HG03460 (cell line): ENCODE data around the gene TRMT1L.
A peak's percentile ranks its signal among the peaks of the same experiment; 100 is the strongest.
"Not testable (repeated sequence)": the region's sequence is repeated elsewhere in the genome, so short reads cannot be mapped to it uniquely, and the experiment has no call there.

ENCODE experiments used
- ATAC-seq: cut with Tn5 transposase; IDR thresholded peaks from one replicate; pipeline ENCODE4 v1.9.1; 2021; ENCODE audit not compliant: unreplicated experiment

Gene TRMT1L, protein sequence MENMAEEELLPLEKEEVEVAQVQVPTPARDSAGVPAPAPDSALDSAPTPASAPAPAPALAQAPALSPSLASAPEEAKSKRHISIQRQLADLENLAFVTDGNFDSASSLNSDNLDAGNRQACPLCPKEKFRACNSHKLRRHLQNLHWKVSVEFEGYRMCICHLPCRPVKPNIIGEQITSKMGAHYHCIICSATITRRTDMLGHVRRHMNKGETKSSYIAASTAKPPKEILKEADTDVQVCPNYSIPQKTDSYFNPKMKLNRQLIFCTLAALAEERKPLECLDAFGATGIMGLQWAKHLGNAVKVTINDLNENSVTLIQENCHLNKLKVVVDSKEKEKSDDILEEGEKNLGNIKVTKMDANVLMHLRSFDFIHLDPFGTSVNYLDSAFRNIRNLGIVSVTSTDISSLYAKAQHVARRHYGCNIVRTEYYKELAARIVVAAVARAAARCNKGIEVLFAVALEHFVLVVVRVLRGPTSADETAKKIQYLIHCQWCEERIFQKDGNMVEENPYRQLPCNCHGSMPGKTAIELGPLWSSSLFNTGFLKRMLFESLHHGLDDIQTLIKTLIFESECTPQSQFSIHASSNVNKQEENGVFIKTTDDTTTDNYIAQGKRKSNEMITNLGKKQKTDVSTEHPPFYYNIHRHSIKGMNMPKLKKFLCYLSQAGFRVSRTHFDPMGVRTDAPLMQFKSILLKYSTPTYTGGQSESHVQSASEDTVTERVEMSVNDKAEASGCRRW

DNA sequence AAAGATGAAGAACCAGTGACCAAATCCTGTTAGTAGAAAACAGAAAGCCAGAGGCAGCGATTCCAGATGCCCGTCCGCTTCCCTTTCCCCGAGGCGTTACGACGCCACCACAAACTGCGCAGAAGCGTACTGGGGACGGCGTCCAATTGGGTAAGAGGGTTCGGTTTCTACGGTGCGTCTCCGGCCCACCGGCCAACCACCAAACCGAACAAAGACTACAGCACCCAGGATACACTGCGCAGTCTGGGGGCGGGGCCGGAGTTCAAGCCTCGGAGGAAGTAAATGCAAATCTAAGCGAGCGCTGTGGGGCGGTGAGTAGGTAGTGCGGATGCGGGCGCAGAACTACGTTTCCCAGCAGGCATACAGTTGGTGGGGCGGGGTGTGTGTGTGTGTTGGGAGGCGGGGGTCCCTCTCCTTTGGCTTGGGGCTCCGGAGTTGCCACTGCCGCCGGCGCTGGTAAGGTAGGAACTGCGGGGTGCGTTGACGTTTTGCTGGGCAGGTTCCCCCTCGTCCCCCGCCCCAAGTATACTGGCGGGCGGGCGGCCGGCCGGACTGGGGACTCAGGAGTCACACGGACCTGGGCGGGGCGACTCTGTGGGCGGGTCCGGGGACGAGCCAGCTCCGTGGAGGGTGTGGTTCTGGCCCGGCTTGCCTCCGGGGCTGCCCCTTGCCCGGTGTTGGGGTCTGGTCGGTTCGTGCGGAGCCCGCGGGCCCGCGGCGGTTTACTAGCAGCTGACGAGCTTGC lies at the start of gene TRMT1L, which contains the start of gene SWT1:
TRMT1L (minus strand) TSS at position 100 of the 745 bp plus-strand sequence. CDS start 241 bp downstream, outside the sequence.
SWT1 (plus strand) TSS at position 314 of the 745 bp plus-strand sequence. CDS start 3,675 bp downstream, outside the sequence.
- peak; percentile 91 for ATAC-seq

DNA sequence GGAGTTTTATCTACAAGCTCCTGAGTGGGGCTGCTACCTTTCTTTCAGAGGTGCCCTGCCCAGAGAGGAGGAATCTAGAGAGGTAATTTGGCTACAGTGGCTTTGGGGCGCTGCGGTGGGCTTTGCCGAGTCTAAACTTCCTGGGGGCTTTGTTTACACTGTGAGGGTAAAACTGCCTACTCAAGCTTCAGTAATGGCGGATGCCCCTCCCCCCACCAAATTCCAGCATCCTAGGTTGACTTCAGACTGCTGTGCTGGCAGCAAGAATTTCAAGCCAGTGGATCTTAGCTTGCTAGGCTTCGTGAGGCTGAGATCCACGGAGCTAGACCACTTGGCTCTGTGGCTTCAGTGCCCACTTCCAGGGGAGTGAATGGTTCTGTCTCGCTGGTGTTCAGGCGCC lies 44.1 kb upstream of the TRMT1L start:
- ATAC-seq = no peak

DNA sequence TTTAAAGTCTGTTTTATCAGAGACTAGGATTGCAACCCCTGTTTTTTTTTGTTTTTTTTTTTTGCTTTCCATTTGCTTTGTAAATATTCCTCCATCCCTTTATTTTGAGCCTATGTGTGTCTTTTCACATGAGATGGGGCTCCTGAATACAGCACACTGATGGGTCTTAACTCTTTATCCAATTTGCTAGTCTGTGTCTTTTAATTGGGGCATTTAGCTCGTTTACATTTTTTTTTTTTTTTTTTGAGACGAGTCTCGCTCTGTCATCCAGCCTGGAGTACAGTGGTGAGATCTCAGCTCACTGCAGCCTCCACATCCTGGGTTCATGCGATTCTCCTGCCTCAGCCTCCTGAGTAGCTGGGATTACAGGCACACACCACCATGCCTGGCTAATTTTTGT lies 42.0 kb upstream of the TRMT1L start:
- ATAC-seq = not testable (repeated sequence)

DNA sequence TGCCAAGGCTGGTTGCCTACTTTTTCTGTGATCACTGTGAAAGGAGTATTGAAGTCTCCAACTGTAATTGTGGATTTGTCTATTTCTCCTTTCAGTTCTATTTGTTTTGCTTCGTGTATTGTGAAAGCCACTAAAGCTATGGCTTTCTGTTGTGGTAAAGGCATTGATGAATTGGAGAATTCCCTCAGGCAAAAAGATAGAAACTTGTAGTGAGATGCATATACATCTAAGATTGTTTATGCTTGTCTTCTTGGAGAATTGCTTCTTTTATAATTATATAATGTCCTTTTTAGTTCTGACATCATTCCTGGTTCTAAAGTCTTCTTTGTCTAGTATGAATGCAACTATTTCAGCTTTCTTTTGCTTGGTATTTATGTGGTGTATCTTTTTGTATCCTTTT lies 37.0 kb upstream of the TRMT1L start:
- no peak for ATAC-seq

DNA sequence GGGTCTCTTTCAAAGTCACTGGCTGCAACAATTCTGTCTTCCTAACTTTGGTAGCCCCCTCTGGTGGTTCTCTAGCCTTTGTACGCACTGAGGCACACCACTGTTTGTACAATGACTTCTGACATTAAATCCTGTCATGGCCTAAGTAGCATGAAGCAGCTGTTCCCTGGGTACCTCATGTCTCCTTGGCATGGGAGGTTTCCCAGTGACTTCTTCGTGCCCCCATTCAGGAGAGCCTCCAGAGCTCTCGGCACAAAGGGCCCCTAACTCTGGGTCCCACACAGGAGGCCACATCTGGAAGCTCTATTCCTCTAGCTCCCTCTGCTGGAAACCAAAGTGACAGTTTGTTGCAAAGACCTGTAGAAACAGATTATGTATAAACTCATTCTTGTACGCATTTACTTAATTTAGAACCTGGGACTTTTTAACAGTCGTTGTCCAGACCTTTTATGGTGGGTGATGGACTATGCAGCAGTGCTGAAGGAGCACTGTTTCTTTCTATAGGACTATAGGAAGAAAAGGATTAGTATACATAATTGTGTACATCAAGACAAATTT lies 13.6 kb upstream of the TRMT1L start:
- ATAC-seq = peak; percentile 86

DNA sequence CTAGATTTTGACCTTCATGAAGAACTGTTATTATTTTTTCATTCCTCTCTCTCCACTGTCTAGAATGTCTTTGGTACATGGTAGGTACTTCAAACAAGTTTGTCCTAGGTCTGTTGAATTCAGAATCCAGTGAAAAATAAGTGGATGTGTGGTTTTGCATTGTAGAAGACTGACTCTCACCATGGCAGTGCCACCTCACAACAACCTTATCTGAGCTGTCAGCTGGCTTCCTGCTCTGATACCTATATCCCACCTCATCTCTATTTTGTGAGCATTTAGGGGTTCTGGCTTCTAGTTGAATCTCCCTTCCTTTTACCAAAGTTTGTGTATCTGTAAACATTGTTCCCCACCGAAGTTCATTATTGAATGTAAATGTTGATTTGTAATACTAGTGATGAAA lies 9.4 kb upstream of the TRMT1L start:
- no peak for ATAC-seq

DNA sequence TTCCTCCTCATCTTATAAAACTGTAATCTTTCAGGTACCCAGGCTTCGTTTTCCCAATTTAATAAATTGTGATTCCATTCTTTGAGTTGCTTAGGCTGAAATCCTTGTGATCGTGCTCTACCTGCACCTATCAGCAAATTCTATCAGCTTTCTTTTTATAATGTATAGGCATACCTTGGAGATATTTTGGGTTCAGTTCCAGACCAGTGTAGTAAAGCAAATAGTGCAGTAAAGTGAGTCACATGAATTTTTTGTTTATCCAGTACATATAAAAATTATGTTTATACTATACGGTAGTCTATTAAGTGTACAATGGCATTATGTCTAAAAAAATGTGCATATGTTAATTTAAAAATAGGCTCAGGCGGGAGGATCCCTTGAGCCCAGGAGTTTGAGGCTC lies 5.7 kb upstream of the TRMT1L start:
- ATAC-seq = no peak

DNA sequence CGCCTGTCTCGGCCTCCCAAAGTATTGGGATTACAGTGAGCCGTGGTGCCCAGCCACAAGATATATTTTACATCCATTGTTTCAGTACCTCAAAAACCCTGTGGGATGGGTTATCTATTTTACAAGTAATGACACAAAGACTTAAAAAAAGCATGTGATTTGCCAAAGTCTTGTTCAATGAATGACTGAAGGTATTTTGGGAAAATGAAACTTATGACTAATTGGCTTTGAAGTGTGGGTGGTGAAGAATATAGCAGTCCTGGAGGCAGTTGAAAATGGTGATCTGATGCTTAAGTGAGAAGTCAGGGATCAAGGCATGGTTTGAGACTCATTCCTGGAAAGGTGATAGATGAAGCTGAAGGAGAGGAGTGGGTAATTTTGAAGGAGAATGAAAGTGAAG lies 3.2 kb upstream of the TRMT1L start:
- no peak for ATAC-seq

DNA sequence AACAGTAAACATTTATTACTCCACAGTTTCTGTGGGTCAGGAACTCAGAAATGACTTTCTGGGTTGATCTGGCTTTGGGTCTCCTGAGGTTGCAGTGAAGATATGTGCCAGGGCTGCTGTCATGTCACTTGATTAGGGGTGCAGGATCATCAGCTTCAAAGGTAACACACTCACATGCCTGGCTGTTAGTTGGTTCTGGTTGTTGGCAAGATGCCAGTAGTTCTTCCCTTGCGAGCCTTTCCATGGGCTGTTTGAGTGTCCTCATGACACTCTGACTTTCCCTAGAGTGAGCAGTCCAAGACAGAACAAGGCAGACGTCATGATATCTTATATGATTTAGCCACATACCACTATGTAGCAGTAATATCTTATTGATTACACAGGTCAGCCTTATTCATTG lies 2.0 kb upstream of the TRMT1L start:
- ATAC-seq = no peak

DNA sequence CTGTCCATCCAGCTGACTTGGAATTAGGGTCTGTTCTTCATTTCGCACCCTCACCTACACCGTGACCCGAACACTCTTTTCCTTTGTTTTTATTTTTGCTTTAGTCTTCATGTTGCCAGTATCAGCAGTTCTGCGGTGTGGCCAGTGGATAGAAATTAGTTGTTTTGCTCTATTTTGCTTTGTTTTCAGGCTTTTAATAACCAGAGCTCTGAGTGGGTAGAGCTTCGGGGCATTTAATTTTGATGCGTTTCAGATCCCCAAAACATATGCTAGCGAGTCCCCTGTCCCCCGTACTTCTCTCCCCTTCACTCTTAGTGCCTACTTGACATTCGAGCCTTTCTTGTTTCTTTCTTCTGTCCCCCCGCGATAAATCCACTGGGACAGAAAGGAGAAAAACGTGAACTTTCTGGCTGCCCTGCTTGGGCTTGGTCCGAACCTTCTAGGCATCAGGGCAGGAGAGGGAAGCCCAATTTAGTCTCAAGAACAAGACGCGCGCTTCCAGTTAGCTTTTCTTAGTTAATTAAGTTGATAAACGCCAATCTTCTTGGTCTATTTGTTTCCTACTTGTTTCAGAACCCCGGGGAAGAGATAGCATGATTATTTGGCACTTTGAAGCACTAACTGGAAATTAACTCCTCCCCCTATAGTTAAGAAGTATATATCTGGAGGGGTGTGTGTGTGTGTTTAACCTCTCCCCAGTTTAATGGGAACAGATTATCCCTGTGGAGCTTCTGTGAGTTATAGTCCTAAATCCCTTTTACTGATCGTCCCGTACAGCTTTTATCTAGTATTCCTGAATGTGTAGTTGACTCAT lies 1.1 kb upstream of the TRMT1L start:
- ATAC-seq = no peak

DNA sequence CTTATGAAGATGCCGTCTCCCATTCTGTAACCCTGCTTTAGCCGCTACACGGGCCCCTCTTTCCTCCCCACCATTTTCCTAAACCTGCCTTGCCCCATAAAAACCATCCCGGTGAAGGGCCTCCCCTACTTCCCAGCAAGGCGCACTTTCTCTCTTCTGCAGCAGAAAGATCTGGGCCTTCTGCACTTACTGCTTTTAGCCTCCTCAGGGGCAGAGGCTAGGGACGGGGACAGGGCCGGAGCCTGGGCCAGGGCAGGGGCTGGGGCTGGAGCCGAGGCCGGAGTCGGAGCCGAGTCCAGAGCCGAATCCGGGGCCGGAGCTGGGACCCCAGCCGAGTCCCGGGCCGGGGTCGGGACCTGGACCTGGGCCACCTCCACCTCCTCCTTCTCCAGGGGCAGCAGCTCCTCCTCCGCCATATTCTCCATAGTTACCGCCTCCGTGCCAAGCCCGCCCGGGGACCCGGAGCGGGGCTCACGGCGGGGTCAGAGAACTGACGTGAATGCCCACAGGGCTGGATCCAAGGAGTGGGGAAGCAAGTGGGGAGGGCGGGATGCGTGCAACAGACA lies 382 bp downstream of the TRMT1L start:
- ATAC-seq = peak; percentile 29

DNA sequence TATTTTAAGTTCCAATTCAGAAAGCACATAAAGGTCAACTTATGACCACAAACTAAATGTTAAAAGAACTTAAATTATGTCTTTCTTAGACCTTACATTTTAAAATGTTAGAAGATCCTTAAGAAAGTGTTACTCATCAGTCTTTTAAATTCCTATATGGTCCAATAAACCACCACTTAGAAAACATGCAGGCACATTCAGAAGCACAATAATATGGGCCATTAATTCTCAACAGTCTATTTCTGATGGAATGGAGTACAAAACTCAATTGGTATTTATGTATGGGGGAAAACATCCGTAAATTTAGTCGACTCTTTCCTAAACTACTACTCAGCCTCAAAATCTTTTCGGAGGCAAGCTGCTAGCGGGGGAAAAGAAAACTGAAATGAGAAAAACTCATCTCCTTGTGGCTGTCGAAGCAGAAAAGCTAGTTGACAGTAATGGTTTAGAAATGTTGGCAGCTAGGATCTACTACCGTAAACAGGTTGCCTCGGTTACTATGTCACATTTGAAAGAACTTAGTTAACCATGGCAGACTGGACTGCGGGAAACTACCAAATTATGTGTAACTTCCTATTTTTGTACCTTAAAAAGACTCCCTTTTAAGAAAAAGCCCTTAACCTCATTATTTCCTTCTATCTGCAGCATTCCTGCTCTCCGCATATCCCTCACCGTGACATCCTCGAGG lies 1.0 kb downstream of the TRMT1L start:
- no peak for ATAC-seq

DNA sequence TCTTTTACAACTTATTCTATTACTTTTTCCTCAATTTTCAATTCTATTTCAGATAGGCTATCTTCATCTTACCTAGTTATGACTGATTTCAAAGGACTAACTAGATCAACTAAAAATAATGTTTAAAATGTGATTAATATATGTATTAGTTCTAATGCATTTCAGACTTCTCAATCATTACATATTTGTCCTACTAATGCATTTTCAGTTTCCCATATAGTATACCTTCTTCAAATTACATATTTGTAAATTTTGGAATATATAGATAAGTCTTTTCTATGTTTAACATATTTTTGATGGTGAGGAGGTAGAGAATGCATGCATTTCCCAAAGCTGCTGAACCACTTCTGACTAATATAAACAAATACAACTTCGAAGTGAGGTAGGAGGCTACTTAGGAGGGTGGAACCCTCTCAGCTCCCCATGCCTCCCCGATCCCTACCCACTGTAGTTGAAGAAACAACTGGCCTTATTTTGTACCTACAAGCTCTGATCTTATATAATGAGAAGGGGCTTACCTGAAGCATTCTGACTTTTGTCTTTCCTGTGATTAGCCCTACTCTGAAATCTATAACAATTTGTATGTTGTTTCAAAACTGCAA lies 1.7 kb downstream of the TRMT1L start:
- ATAC-seq = no peak

DNA sequence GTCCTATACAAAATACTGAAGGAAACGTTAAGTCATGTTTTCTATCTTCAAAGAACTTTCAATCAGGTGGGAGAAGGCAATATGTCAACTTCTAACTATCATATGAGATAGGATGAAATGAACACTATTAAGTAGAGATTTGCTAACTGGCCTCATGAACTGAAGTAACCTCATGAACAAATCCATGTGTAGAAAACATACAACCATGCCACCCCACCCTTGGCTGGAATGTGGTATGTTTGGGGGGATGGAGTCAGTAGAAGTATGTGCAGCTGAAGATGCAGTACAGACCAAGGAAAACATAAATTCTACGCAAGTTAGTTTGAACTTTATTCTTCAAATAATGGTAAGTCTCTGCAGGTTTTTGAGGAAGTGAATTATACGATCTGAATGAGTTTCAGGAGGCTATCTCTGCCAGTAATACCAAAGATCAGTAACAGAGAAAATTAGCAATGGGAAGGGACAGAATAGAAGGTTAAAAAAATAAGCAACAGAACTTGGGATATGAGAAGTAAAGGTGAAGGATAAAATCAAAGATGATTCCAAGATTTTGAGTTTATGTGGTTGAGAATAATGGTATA lies 4.5 kb downstream of the TRMT1L start:
- ATAC-seq = no peak

DNA sequence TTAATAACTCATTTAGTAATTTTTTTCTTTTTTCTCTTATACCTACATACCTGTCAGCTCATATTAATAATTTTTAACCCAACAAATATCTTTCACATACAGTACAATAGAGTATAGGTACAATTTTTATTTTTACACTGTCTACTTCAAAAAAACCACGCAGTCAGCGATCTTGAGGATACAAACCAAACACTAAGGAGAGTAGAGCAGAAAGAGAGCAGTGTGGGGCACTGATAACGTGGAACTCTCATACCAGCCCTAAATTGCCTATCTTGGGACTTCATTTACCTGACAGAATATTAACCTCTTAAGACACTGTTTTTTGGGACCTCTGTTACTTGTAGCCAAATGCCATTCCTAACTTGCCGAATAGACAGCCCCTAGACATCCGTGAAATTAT lies 5.5 kb downstream of the TRMT1L start:
- no peak for ATAC-seq

DNA sequence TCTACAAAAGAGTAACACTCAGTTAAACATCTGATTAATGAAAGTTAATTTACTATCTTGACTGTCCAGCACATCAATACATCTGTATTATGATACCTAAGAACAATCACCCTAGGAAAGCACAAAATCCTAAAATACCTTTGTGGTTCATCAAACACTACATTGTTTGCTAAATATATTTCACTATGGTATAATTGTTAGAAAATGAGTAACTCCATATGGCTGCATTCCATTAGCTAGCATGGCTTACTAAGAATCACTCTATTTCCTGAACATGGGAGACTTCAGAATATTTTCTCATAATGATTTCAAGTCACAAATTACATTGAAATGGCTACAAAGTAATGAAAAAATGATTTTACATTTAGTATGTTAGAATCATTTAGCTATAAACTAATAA lies 12.5 kb downstream of the TRMT1L start:
- ATAC-seq = no peak

DNA sequence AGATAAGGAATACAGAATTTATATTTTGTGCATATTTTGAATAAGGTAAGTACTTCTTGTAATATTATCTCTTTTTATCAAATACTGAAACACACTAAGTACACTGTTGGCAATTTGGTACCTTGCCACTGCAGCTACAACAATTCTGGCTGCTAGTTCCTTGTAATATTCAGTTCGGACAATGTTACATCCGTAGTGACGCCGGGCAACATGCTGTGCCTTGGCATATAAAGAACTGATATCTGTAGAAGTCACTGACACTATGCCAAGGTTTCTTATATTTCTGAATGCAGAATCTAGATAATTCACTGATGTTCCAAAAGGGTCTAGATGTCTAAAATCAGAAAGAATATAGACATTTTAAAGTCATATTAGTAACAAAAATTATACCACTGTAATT lies 17.5 kb downstream of the TRMT1L start:
- ATAC-seq = no peak

DNA sequence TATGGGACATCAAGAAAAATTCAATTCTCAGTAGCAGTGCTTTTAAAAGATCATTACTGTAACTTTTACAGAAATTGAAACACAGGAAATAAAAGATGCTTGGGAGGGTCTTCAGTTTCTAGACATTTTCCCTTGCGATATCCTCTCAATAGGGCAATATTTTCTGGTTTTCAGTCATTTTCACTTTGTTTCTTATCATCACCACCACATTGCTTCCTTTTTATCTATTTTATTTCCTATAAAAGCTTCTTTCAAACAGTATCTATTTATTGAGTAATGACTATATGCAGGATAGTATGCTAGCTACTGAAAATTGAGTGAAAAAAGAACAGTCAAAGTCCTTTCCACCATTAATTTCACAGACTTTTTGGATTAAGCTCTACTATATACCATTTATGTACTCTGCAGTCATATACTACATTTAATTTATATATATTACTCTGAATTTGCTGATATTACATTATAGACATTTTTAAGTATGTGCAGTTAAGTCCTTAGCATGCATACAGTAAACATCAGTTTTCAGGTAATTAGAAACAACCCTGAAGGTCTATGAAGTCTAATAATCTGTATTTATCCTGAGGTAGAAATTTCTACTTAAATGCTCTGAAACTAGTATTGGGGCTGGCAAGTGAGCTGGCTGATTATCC lies 18.7 kb downstream of the TRMT1L start:
- no peak for ATAC-seq
